K562 (cell line): ENCODE measurements around the gene VDR. TPM values are rescaled to one million over a fixed set of nuclear protein-coding genes. Genes with fewer than 3 reads are reported as not detected.

Experiments
- ADNP ChIP-seq: fragments of 200-800 bp; sonication (Bioruptor generic); IDR thresholded peaks from 2 replicates; pipeline ENCODE4 v1.6.1; 2016; ENCODE audit warnings: missing genetic modification characterization, missing compliant biosample characterization
- ASH1L ChIP-seq: fragments of 450-650 bp; IDR thresholded peaks from 2 replicates; pipeline ENCODE4 v1.6.1; 2018; ENCODE audit warnings: borderline replicate concordance, mild to moderate bottlenecking, low read depth; ENCODE audit not compliant: partially characterized antibody
- CHD4 ChIP-seq: fragments of 200-600 bp; sonication (generic); IDR thresholded peaks from 3 replicates; pipeline ENCODE4 v1.6.1; 2012; ENCODE audit warnings: low read depth, mild to moderate bottlenecking, mixed read lengths, low read length, inconsistent platforms; ENCODE audit not compliant: insufficient read depth, insufficient replicate concordance, poor library complexity, severe bottlenecking
- GATA2 ChIP-seq: sonication (generic); formaldehyde crosslinking; IDR thresholded peaks from 2 replicates; pipeline ENCODE4 v1.4.0; 2020; ENCODE audit warnings: mild to moderate bottlenecking, missing genetic modification reagents
- GTF2A2 ChIP-seq: IDR thresholded peaks from 2 replicates; pipeline ENCODE4 v1.6.1; 2016; ENCODE audit warnings: mild to moderate bottlenecking, missing genetic modification characterization, missing compliant biosample characterization
- HOXB6 ChIP-seq: fragments of 250-450 bp; sonication (Bioruptor Pico); IDR thresholded peaks from 2 replicates; pipeline ENCODE4 v1.5.1; 2022; ENCODE audit warnings: mild to moderate bottlenecking, borderline replicate concordance
- KLF13 ChIP-seq: fragments of 450-650 bp; IDR thresholded peaks from 2 replicates; pipeline ENCODE4 v1.6.1; 2016; ENCODE audit warnings: missing genetic modification characterization, low read depth, mild to moderate bottlenecking, missing compliant biosample characterization, moderate library complexity, borderline replicate concordance
- NFATC3 ChIP-seq: fragments of 450-650 bp; IDR thresholded peaks from 2 replicates; pipeline ENCODE4 v1.6.1; 2017; ENCODE audit warnings: mild to moderate bottlenecking
- NFRKB ChIP-seq: fragments of 450-650 bp; IDR thresholded peaks from 2 replicates; pipeline ENCODE4 v1.6.1; 2016; ENCODE audit warnings: low read depth
- NR3C1 ChIP-seq: sonication (generic); formaldehyde crosslinking; IDR thresholded peaks from 2 replicates; pipeline ENCODE4 v1.8.1; 2022; ENCODE audit warnings: missing genetic modification reagents
- PCBP2 ChIP-seq: fragments of 200-400 bp; formaldehyde crosslinking; IDR thresholded peaks from 2 replicates; pipeline ENCODE4 v1.6.1; 2018; ENCODE audit warnings: low read length, low read depth, mild to moderate bottlenecking, moderate library complexity; ENCODE audit not compliant: poor library complexity, severe bottlenecking
- YY1 ChIP-seq, 3 experiments: IDR thresholded peaks; 2 replicates each; pipeline ENCODE4 v1.6.1; 2011; ENCODE audit warnings: low read length in 2 of 3, mild to moderate bottlenecking in 2 of 3, moderate library complexity in 2 of 3, borderline replicate concordance in 1 of 3, control low read depth in 1 of 3, low read depth in 1 of 3; ENCODE audit not compliant: insufficient read depth in 3 of 3, insufficient replicate concordance in 2 of 3, control insufficient read depth in 1 of 3, insufficient read length in 1 of 3; ENCODE audit errors: extremely low read depth in 1 of 3
- ZNF444 ChIP-seq: fragments of 250-450 bp; sonication (Bioruptor Pico); IDR thresholded peaks from 2 replicates; pipeline ENCODE4 v1.4.0; 2020; ENCODE audit warnings: mild to moderate bottlenecking, moderate library complexity
- ZNF589 ChIP-seq: fragments of 200-800 bp; sonication (Bioruptor generic); IDR thresholded peaks from 2 replicates; pipeline ENCODE4 v1.6.1; 2016; ENCODE audit warnings: low read depth, missing genetic modification characterization, missing compliant biosample characterization
- polyA plus RNA-seq, 8 experiments: library from polyadenylated mRNA; depleted of rRNA in 4 of 8; stranded (reverse) in 5 of 8; unstranded in 3 of 8; fragments of >200 nt; fragmentation: Nextera tagmentation in 2 of 8; fragmentation: Illumina TruSeq in 1 of 8; extraction: Ambion mirVana in 2 of 8; extraction: Trizol in 1 of 8; gene quantifications; 2 replicates each; pipeline versions ENCODE4 v1.2.1 to v1.2.3, GENCODE V29; 2011 to 2014; ENCODE audit warnings: inconsistent platforms in 1 of 8, missing spikeins in 1 of 8
- total RNA-seq, 7 experiments: library from RNA; depleted of rRNA in 6 of 7; stranded (reverse); fragments of >200 nt in 6 of 7; fragmentation: Illumina TruSeq in 2 of 7; extraction: Trizol in 2 of 7; gene quantifications; 2 replicates each; pipeline versions ENCODE4 v1.2.1 to v1.2.3, GENCODE V29; 2011 to 2021; ENCODE audit warnings: low replicate concordance in 1 of 7
- TF ChIP-seq, protein P1 (sequence below): sonication (generic); formaldehyde crosslinking; IDR thresholded peaks from 2 replicates; pipeline ENCODE4 v1.8.1; 2022; ENCODE audit warnings: missing genetic modification reagents
- TF ChIP-seq, protein P2 (sequence below): IDR thresholded peaks from 2 replicates; pipeline ENCODE4 v1.6.1; 2014; ENCODE audit warnings: antibody characterized with exemption
- TF ChIP-seq, protein P3 (sequence below): fragments of 250-450 bp; sonication (Bioruptor Pico); IDR thresholded peaks from 2 replicates; pipeline ENCODE4 v1.9.0; 2021; ENCODE audit warnings: mild to moderate bottlenecking
- TF ChIP-seq, protein P4 (sequence below), 2 experiments: IDR thresholded peaks; 2 replicates each; pipeline ENCODE4 v1.6.1; 2012; ENCODE audit warnings: improper control_type of control experiment in 2 of 2, low read depth in 2 of 2, low read length in 2 of 2, borderline replicate concordance in 1 of 2
- TF ChIP-seq, protein P5 (sequence below): sonication (generic); formaldehyde crosslinking; IDR thresholded peaks from 2 replicates; pipeline ENCODE4 v1.8.0; 2022; ENCODE audit warnings: mild to moderate bottlenecking, missing genetic modification reagents

The VDR gene
- total and polyA plus RNA-seq, 9 of the 15 experiments (the other 6 are each of a cell fraction or from before 2014, with no cell fraction given): 0.61 to 4.8 (median 2.0) TPM

DNA sequence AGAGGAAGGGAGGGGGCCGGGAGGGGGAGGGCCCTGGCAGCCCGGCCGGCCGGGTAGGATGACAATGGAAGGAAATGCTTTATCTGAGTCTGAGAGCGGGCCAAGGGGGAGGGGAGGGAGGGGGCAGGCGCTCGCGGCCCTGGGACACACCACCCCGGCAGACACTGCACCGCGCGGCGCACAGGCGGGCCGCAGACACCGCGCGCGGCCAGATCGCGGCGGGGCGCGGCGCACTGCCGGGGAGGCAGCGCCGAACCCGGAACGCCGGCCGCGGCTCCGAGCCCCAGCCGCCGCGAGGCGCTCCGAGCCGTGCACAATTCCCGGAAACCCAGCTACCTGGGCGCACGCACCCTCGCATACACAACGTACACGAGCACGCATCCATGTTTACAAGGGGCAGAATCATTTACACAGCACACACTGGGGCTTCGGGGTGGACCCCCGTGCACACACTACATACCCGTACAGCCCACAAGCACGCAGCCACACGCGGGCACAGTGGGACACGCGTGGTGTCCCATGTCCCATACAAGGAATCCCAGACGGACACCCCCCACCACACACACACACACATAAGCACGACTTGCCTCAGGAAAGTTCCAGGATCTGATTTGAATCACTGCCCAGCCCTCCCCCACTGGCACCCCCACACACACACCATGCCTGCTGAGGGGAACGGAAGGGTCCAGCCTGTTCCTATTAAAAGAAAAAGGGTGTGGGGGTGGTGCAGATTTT, 84.7 kb downstream of the VDR start, which contains the start of gene HDAC7 (continued):
- no peak for TF ChIP-seq KLF13
- TF ChIP-seq, protein P1, sequence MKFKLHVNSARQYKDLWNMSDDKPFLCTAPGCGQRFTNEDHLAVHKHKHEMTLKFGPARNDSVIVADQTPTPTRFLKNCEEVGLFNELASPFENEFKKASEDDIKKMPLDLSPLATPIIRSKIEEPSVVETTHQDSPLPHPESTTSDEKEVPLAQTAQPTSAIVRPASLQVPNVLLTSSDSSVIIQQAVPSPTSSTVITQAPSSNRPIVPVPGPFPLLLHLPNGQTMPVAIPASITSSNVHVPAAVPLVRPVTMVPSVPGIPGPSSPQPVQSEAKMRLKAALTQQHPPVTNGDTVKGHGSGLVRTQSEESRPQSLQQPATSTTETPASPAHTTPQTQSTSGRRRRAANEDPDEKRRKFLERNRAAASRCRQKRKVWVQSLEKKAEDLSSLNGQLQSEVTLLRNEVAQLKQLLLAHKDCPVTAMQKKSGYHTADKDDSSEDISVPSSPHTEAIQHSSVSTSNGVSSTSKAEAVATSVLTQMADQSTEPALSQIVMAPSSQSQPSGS (CRISPR knock-in tag): no peak
- TF ChIP-seq NR3C1: no peak
- no peak for TF ChIP-seq HOXB6 (CRISPR knock-in tag)
- no peak for TF ChIP-seq ZNF589 (CRISPR knock-in tag)
- TF ChIP-seq, protein P2, sequence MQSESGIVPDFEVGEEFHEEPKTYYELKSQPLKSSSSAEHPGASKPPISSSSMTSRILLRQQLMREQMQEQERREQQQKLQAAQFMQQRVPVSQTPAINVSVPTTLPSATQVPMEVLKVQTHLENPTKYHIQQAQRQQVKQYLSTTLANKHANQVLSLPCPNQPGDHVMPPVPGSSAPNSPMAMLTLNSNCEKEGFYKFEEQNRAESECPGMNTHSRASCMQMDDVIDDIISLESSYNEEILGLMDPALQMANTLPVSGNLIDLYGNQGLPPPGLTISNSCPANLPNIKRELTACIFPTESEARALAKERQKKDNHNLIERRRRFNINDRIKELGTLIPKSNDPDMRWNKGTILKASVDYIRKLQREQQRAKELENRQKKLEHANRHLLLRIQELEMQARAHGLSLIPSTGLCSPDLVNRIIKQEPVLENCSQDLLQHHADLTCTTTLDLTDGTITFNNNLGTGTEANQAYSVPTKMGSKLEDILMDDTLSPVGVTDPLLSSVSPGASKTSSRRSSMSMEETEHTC: no peak
- TF ChIP-seq ZNF444 (CRISPR knock-in tag): peak; percentile 94
- no peak for TF ChIP-seq CHD4
- no peak for TF ChIP-seq PCBP2
- TF ChIP-seq, protein P3, sequence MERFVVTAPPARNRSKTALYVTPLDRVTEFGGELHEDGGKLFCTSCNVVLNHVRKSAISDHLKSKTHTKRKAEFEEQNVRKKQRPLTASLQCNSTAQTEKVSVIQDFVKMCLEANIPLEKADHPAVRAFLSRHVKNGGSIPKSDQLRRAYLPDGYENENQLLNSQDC (CRISPR knock-in tag): no peak
- TF ChIP-seq ASH1L: no peak
- TF ChIP-seq GATA2 (CRISPR knock-in tag): no peak
- peak in 2 of 3 experiments; percentile 38 to 66 for TF ChIP-seq YY1 (IDR thresholded peaks at IDR 0.05; ENCODE audit: borderline replicate concordance in 1 of 3, control insufficient read depth in 1 of 3, extremely low read depth in 1 of 3, insufficient read depth in 3 of 3, insufficient read length in 1 of 3, insufficient replicate concordance in 2 of 3, low read depth in 1 of 3, low read length in 2 of 3)
- no peak for TF ChIP-seq GTF2A2
- TF ChIP-seq ADNP: no peak
- TF ChIP-seq, protein P4, sequence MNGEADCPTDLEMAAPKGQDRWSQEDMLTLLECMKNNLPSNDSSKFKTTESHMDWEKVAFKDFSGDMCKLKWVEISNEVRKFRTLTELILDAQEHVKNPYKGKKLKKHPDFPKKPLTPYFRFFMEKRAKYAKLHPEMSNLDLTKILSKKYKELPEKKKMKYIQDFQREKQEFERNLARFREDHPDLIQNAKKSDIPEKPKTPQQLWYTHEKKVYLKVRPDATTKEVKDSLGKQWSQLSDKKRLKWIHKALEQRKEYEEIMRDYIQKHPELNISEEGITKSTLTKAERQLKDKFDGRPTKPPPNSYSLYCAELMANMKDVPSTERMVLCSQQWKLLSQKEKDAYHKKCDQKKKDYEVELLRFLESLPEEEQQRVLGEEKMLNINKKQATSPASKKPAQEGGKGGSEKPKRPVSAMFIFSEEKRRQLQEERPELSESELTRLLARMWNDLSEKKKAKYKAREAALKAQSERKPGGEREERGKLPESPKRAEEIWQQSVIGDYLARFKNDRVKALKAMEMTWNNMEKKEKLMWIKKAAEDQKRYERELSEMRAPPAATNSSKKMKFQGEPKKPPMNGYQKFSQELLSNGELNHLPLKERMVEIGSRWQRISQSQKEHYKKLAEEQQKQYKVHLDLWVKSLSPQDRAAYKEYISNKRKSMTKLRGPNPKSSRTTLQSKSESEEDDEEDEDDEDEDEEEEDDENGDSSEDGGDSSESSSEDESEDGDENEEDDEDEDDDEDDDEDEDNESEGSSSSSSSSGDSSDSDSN (IDR thresholded peaks at IDR 0.05; ENCODE audit: borderline replicate concordance in 1 of 2, low read depth in 2 of 2, low read length in 2 of 2): peak; percentile 46 to 83; a peak in 1 of 4 replicates
- no peak for TF ChIP-seq NFATC3
- TF ChIP-seq, protein P5, sequence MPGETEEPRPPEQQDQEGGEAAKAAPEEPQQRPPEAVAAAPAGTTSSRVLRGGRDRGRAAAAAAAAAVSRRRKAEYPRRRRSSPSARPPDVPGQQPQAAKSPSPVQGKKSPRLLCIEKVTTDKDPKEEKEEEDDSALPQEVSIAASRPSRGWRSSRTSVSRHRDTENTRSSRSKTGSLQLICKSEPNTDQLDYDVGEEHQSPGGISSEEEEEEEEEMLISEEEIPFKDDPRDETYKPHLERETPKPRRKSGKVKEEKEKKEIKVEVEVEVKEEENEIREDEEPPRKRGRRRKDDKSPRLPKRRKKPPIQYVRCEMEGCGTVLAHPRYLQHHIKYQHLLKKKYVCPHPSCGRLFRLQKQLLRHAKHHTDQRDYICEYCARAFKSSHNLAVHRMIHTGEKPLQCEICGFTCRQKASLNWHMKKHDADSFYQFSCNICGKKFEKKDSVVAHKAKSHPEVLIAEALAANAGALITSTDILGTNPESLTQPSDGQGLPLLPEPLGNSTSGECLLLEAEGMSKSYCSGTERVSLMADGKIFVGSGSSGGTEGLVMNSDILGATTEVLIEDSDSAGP: no peak
- peak; percentile 73 for TF ChIP-seq NFRKB
